H1 (cell line): ENCODE data around the gene TPD52L2. TPM values are rescaled to one million over a fixed set of nuclear protein-coding genes. Genes with fewer than 3 reads are reported as not detected.

Experiments used
- CTCF ChIA-PET: fragments of 300-600 bp; sonication (Branson Sonifier 250); formaldehyde crosslinking; loops from one replicate; lab custom pipeline; 2021; ENCODE audit not compliant: partially characterized antibody; lab: Charles Lee
- POLR2A ChIA-PET: fragments of 300-600 bp; sonication (Branson Sonifier 250); formaldehyde crosslinking; loops from one replicate; lab custom pipeline; 2021; ENCODE audit warnings: inconsistent platforms; ENCODE audit not compliant: partially characterized antibody; lab: Charles Lee
- DNase-seq, 2 experiments: peaks; one replicate each; pipeline versions ENCODE4 v3.0.0 to v3.0.0-alpha.2; 2010 to 2022; ENCODE audit warnings: low spot score in 2 of 2, low read depth in 1 of 2, mixed read lengths in 1 of 2
- FAIRE-seq: peaks from 2 replicates; lab custom pipeline; 2011; peaks lifted over from hg19 to GRCh38; lab: Jason Lieb, UNC
- H2AFZ ChIP-seq: 2 replicates; pipeline ENCODE4 v1.8.1; 2012; ENCODE audit warnings: low read length, inconsistent platforms
- H2AK5ac ChIP-seq: 2 replicates; pipeline ENCODE4 v1.6.1; 2013; ENCODE audit warnings: low read depth, low read length
- H2BK120ac ChIP-seq: replicated peaks from 2 replicates; pipeline ENCODE3; 2013; ENCODE audit warnings: low read depth, low read length, inconsistent platforms
- H2BK12ac ChIP-seq: 2 replicates; pipeline ENCODE4 v1.6.1; 2013; ENCODE audit warnings: low read depth, low read length
- H2BK15ac ChIP-seq: 2 replicates; pipeline ENCODE4 v1.6.1; 2013; ENCODE audit warnings: low read length
- H2BK20ac ChIP-seq: 2 replicates; pipeline ENCODE4 v1.6.1; 2013; ENCODE audit warnings: low read length
- H2BK5ac ChIP-seq: 2 replicates; pipeline ENCODE4 v1.6.1; 2013; ENCODE audit warnings: low read depth, low read length
- H3K14ac ChIP-seq: 2 replicates; pipeline ENCODE4 v1.6.1; 2013; ENCODE audit warnings: inconsistent platforms; ENCODE audit not compliant: insufficient read length
- H3K18ac ChIP-seq: 2 replicates; pipeline ENCODE4 v1.6.1; 2013; ENCODE audit warnings: low read length; ENCODE audit errors: extremely low read depth
- H3K23ac ChIP-seq: 2 replicates; pipeline ENCODE4 v1.6.1; 2013; ENCODE audit warnings: inconsistent platforms; ENCODE audit not compliant: insufficient read length
- H3K23me2 ChIP-seq: 2 replicates; pipeline ENCODE4 v1.6.1; 2013; ENCODE audit warnings: low read depth, low read length
- H3K27ac ChIP-seq: 2 replicates; pipeline ENCODE4 v1.6.1; 2011; ENCODE audit warnings: low read depth, low read length, inconsistent platforms
- H3K27me3 ChIP-seq, 4 experiments: replicated peaks in 1 of 4; 1 replicate in 1 of 4; 2 replicates in 3 of 4; pipeline versions ENCODE4 v1.6.1 to v1.8.1; 2011 to 2013; ENCODE audit warnings: low read length in 3 of 4, mild to moderate bottlenecking in 3 of 4, inconsistent platforms in 2 of 4, mixed read lengths in 2 of 4, moderate library complexity in 1 of 4; ENCODE audit not compliant: control insufficient read depth in 3 of 4, insufficient read depth in 3 of 4; ENCODE audit errors: extremely low read depth in 1 of 4
- H3K36me3 ChIP-seq, 4 experiments: 2 replicates each; pipeline versions ENCODE4 v1.6.1 to v1.8.1; 2011 to 2013; ENCODE audit warnings: mild to moderate bottlenecking in 4 of 4, low read length in 3 of 4, moderate library complexity in 2 of 4, control low read depth in 1 of 4, inconsistent platforms in 1 of 4; ENCODE audit not compliant: insufficient read depth in 4 of 4, control insufficient read depth in 2 of 4
- H3K4ac ChIP-seq: replicated peaks from 2 replicates; pipeline ENCODE3; 2013; ENCODE audit warnings: low read length, low read depth, mixed read lengths, inconsistent platforms; ENCODE audit not compliant: insufficient read length
- H3K4me1 ChIP-seq, 4 experiments: replicated peaks in 1 of 4; 1 replicate in 1 of 4; 2 replicates in 3 of 4; pipeline versions ENCODE4 v1.6.1 to v1.8.1; 2011 to 2013; ENCODE audit warnings: low read length in 3 of 4, inconsistent platforms in 2 of 4, mixed read lengths in 1 of 4; ENCODE audit not compliant: insufficient read depth in 4 of 4, control insufficient read depth in 3 of 4
- H3K4me2 ChIP-seq, 2 experiments: 2 replicates each; pipeline versions ENCODE4 v1.6.1 to v1.8.1; 2011 to 2013; ENCODE audit warnings: low read depth in 2 of 2, low read length in 2 of 2, control low read depth in 1 of 2, inconsistent platforms in 1 of 2, mild to moderate bottlenecking in 1 of 2; ENCODE audit not compliant: insufficient read depth in 1 of 2
- H3K4me3 ChIP-seq, 4 experiments: fragments of 200-600, 300-600 bp in 1 of 4; sonication (generic), shearing (Covaris generic), sonication (Bioruptor Twin) in 1 of 4; 2 replicates each; pipeline versions ENCODE4 v1.5.1 to v1.8.1; 2011 to 2016; ENCODE audit warnings: low read length in 4 of 4, low read depth in 3 of 4, control low read depth in 2 of 4, inconsistent platforms in 2 of 4, mild to moderate bottlenecking in 2 of 4, mixed read lengths in 1 of 4, moderate library complexity in 1 of 4; ENCODE audit not compliant: insufficient read depth in 2 of 4; ENCODE audit errors: extremely low read depth in 1 of 4
- H3K56ac ChIP-seq: replicated peaks from 2 replicates; pipeline ENCODE3; 2013; ENCODE audit warnings: low read depth, mild to moderate bottlenecking, mixed read lengths, low read length, inconsistent platforms; ENCODE audit not compliant: insufficient read length
- H3K79me1 ChIP-seq: 2 replicates; pipeline ENCODE4 v1.6.1; 2013; ENCODE audit warnings: low read depth, low read length, control low read depth
- H3K79me2 ChIP-seq, 2 experiments: 2 replicates each; pipeline versions ENCODE4 v1.6.1 to v1.8.1; 2012 to 2013; ENCODE audit warnings: low read length in 2 of 2, mild to moderate bottlenecking in 2 of 2, inconsistent platforms in 1 of 2; ENCODE audit not compliant: insufficient read depth in 2 of 2, control insufficient read depth in 1 of 2
- H3K9ac ChIP-seq, 4 experiments: replicated peaks in 1 of 4; 1 replicate in 1 of 4; 2 replicates in 3 of 4; pipeline versions ENCODE4 v1.6.1 to v1.8.1; 2011 to 2013; ENCODE audit warnings: low read depth in 3 of 4, low read length in 3 of 4, control low read depth in 2 of 4, mild to moderate bottlenecking in 2 of 4, moderate library complexity in 2 of 4, inconsistent platforms in 1 of 4; ENCODE audit errors: extremely low read depth in 1 of 4
- H3K9me3 ChIP-seq, 2 experiments: 2 replicates each; pipeline versions ENCODE4 v1.6.1 to v1.8.1; 2012 to 2013; ENCODE audit warnings: mild to moderate bottlenecking in 2 of 2, moderate library complexity in 2 of 2, control low read depth in 1 of 2, inconsistent platforms in 1 of 2, low read depth in 1 of 2, low read length in 1 of 2, mixed read lengths in 1 of 2; ENCODE audit not compliant: insufficient read depth in 2 of 2
- H4K20me1 ChIP-seq, 2 experiments: replicated peaks in 1 of 2; 2 replicates each; pipeline versions ENCODE3 to v1.8.1; 2011 to 2013; ENCODE audit warnings: inconsistent platforms in 2 of 2, low read length in 2 of 2, mild to moderate bottlenecking in 1 of 2; ENCODE audit not compliant: insufficient read depth in 2 of 2, control insufficient read depth in 1 of 2
- H4K5ac ChIP-seq: 2 replicates; pipeline ENCODE4 v1.6.1; 2013; ENCODE audit warnings: low read length, low read depth, mixed read lengths, inconsistent platforms; ENCODE audit not compliant: insufficient read length
- H4K8ac ChIP-seq: 2 replicates; pipeline ENCODE4 v1.8.0; 2013; ENCODE audit warnings: mild to moderate bottlenecking, moderate library complexity, low read length, inconsistent platforms; ENCODE audit not compliant: insufficient read depth; ENCODE audit errors: extremely low read depth
- H4K91ac ChIP-seq: replicated peaks from 2 replicates; pipeline ENCODE3; 2013; ENCODE audit warnings: low read length, mixed read lengths, inconsistent platforms; ENCODE audit not compliant: insufficient read length
- BCL11A ChIP-seq, 2 experiments: IDR thresholded peaks; one replicate each; pipeline ENCODE4 v1.6.1; 2011; ENCODE audit warnings: low read depth in 2 of 2, low read length in 2 of 2, mild to moderate bottlenecking in 2 of 2
- RAD21 ChIP-seq, 2 experiments: IDR thresholded peaks in 1 of 2; conservative IDR thresholded peaks in 1 of 2; 2 replicates each; pipeline ENCODE4 v1.6.1; 2011; ENCODE audit warnings: low read depth in 2 of 2, low read length in 2 of 2, improper control_type of control experiment in 1 of 2, inconsistent platforms in 1 of 2, mild to moderate bottlenecking in 1 of 2, moderate library complexity in 1 of 2
- RXRA ChIP-seq: IDR thresholded peaks from 2 replicates; pipeline ENCODE4 v1.6.1; 2011; ENCODE audit warnings: low read depth, mild to moderate bottlenecking, low read length, moderate library complexity; ENCODE audit not compliant: insufficient read depth
- SAP30 ChIP-seq: fragments of 300-600 bp; sonication (generic); IDR thresholded peaks from 2 replicates; pipeline ENCODE4 v1.7.1; 2012; ENCODE audit warnings: low read length, moderate library complexity, mild to moderate bottlenecking, inconsistent platforms; ENCODE audit not compliant: insufficient read depth, insufficient replicate concordance
- SIN3A ChIP-seq, 2 experiments: IDR thresholded peaks in 1 of 2; conservative IDR thresholded peaks in 1 of 2; 2 replicates each; pipeline ENCODE4 v1.6.1; 2011 to 2012; ENCODE audit warnings: low read length in 2 of 2, improper control_type of control experiment in 1 of 2, low read depth in 1 of 2, mild to moderate bottlenecking in 1 of 2
- TEAD4 ChIP-seq: IDR thresholded peaks from 2 replicates; pipeline ENCODE4 v1.6.1; 2012; ENCODE audit warnings: low read depth, low read length, inconsistent platforms, mixed read lengths
- ZNF274 ChIP-seq: IDR thresholded peaks from 2 replicates; pipeline ENCODE4 v1.7.0; 2012; ENCODE audit warnings: low read length, borderline replicate concordance; ENCODE audit errors: extremely low read depth
- WGBS, 2 experiments: shearing (Covaris generic) in 1 of 2; methylation state at CpG; one replicate each; pipeline versions ENCODE4 v1.1.6 to v1.1.7; 2013 to 2015; ENCODE audit warnings: low lambda C conversion rate in 2 of 2, mixed read lengths in 2 of 2, inconsistent platforms in 1 of 2, low coverage in 1 of 2, missing lambda C conversion rate in 1 of 2; ENCODE audit not compliant: insufficient replicate concordance in 2 of 2, insufficient coverage in 1 of 2, insufficient read length in 1 of 2; ENCODE audit errors: extremely low coverage in 1 of 2, missing lambda C conversion rate in 1 of 2; 5-methylcytosine and 5-hydroxymethylcytosine counted together
- polyA plus RNA-seq, 7 experiments: library from polyadenylated mRNA; depleted of rRNA in 3 of 7; stranded (reverse) in 5 of 7; unstranded in 2 of 7; fragments of >200 nt in 5 of 7; fragments of 200-250 nt in 2 of 7; gene quantifications; 1 replicate in 5 of 7; 2 replicates in 1 of 7; 4 replicates in 1 of 7; pipeline versions ENCODE4 v1.2.1 to v1.2.3, GENCODE V29; 2011 to 2013; ENCODE audit warnings: missing spikeins in 2 of 7, mixed read lengths in 2 of 7
- total RNA-seq: library from RNA; stranded (reverse); fragmentation: NEBNext Ultra II Directional; extraction: Animal tissue kit (Norgen Biotek cat#: 25700); gene quantifications from 2 replicates; pipeline ENCODE4 v1.2.1, GENCODE V29; 2021
- TF ChIP-seq, protein P1 (sequence below): IDR thresholded peaks from 2 replicates; pipeline ENCODE4 v1.6.1; 2011; ENCODE audit warnings: low read length, improper control_type of control experiment
- TF ChIP-seq, protein P2 (sequence below): IDR thresholded peaks from 2 replicates; pipeline ENCODE4 v1.6.1; 2012; ENCODE audit warnings: low read length, inconsistent platforms

The TPD52L2 gene
- total and polyA plus RNA-seq, 2 of the 8 experiments (the other 6 are each of a cell fraction or from before 2014, with no cell fraction given) = 77.1 to 80.2 TPM

DNA sequence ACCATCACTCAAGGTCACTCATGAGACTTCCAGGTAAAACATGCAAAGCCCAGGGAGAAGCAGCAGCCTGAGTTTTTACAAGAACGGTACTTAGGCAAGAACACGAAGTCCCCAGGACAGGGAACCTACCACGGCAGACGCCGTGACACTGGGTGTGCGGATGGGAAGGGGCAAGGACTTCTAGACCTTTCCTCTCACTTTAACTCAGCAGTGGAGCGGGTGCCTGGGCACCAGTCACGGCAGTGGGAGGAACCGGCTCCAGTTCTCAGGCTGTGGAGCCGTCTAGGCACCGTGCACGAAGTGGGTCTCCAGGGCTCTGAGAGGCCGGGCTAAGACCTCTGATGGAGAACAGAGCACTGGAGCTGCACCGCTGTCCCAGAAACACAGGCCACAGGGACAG is 36.5 kb upstream of the TPD52L2 start:
- peak overlapping the region in 1 of 2 experiments; percentile 96; a peak in 2 of 4 replicates for H3K4me2 ChIP-seq
- H2BK12ac ChIP-seq = no peak overlapping the region
- H3K36me3 ChIP-seq = no peaks in the 10 kb centered on the region; a peak in 1 of 8 replicates
- no peak overlapping the region for H3K4ac ChIP-seq
- peaks cover 11% of the 10 kb centered on the region for H3K79me1 ChIP-seq
- peaks cover 3 to 16% (median 8%) of the 10 kb centered on the region in 4 experiments; a peak in 5 of 7 replicates for H3K4me1 ChIP-seq
- DNase-seq = no peak
- H2AK5ac ChIP-seq = peak overlapping the region; percentile 7; the same call in 1 of the 2 replicates
- H4K8ac ChIP-seq = no peak overlapping the region
- H3K9ac ChIP-seq = no peak overlapping the region
- no peaks in the 10 kb centered on the region for H3K9me3 ChIP-seq
- peaks cover 6 to 21% of the 10 kb centered on the region in 2 experiments for H4K20me1 ChIP-seq
- H3K79me2 ChIP-seq = peaks cover 14 to 49% of the 10 kb centered on the region in 2 experiments
- H4K91ac ChIP-seq = no peak overlapping the region
- H3K18ac ChIP-seq = no peak overlapping the region
- no peak overlapping the region for H3K27ac ChIP-seq
- H3K23ac ChIP-seq = no peak overlapping the region
- H2BK15ac ChIP-seq = no peak overlapping the region
- H4K5ac ChIP-seq = no peak overlapping the region
- H3K27me3 ChIP-seq = peaks cover 14 to 32% (median 27%) of the 10 kb centered on the region in 4 experiments; a peak in 6 of 7 replicates
- no peak for FAIRE-seq
- CTCF ChIA-PET = interaction anchor here (0.9 to 1.5 kb wide), 6 partner anchors 11 to 46 kb away, joined by 3 to 5 read pairs (median 4); no protein-coding TSS in a partner anchor
- no peak overlapping the region for H3K56ac ChIP-seq
- no peak overlapping the region for H2BK20ac ChIP-seq
- H2BK5ac ChIP-seq = no peak overlapping the region
- no peak overlapping the region for H2AFZ ChIP-seq
- H2BK120ac ChIP-seq = no peak overlapping the region
- peaks cover 15% of the 10 kb centered on the region; the same call in 1 of the 2 replicates for H3K23me2 ChIP-seq
- H3K14ac ChIP-seq = no peak overlapping the region
- POLR2A ChIA-PET = interaction anchor here (0.7 to 1.5 kb wide), 3 partner anchors 19 to 34 kb away, joined by 3 to 4 read pairs (median 4); no protein-coding TSS in a partner anchor
- no peak overlapping the region for H3K4me3 ChIP-seq
- 87% methylated on average over 14 of the region's 14 CpGs; no CpG with 5 or more reads in 1 of the 2 experiments for WGBS, 2 experiments
- no peak for TF ChIP-seq SAP30
- TF ChIP-seq, protein P1, sequence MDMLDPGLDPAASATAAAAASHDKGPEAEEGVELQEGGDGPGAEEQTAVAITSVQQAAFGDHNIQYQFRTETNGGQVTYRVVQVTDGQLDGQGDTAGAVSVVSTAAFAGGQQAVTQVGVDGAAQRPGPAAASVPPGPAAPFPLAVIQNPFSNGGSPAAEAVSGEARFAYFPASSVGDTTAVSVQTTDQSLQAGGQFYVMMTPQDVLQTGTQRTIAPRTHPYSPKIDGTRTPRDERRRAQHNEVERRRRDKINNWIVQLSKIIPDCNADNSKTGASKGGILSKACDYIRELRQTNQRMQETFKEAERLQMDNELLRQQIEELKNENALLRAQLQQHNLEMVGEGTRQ = no peak
- no peak for TF ChIP-seq SIN3A (conservative IDR thresholded peaks at IDR 0.05 in 1 of 2, IDR thresholded peaks at IDR 0.05 in 1 of 2; ENCODE audit: low read depth in 1 of 2, low read length in 2 of 2)
- TF ChIP-seq BCL11A (IDR thresholded peaks at IDR 0.05; ENCODE audit: low read depth in 2 of 2, low read length in 2 of 2) = no peak
- no peak for TF ChIP-seq TEAD4
- no peak for TF ChIP-seq RXRA
- TF ChIP-seq, protein P2, sequence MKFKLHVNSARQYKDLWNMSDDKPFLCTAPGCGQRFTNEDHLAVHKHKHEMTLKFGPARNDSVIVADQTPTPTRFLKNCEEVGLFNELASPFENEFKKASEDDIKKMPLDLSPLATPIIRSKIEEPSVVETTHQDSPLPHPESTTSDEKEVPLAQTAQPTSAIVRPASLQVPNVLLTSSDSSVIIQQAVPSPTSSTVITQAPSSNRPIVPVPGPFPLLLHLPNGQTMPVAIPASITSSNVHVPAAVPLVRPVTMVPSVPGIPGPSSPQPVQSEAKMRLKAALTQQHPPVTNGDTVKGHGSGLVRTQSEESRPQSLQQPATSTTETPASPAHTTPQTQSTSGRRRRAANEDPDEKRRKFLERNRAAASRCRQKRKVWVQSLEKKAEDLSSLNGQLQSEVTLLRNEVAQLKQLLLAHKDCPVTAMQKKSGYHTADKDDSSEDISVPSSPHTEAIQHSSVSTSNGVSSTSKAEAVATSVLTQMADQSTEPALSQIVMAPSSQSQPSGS = no peak
- TF ChIP-seq ZNF274 = no peak
- no peak for TF ChIP-seq RAD21 (IDR thresholded peaks at IDR 0.05 in 1 of 2, conservative IDR thresholded peaks at IDR 0.05 in 1 of 2; ENCODE audit: low read depth in 2 of 2, low read length in 2 of 2)
